ELR (cell line): Measurements from ENCODE around the gene SIK2.
"Not testable (repeated sequence)": the region's sequence is repeated elsewhere in the genome, so short reads cannot be mapped to it uniquely, and the experiment has no call there.

ENCODE experiments used
- DNase-seq: peaks from one replicate; pipeline ENCODE4 v3.0.0-alpha.2; 2015; ENCODE audit warnings: low read depth

Gene SIK2

DNA sequence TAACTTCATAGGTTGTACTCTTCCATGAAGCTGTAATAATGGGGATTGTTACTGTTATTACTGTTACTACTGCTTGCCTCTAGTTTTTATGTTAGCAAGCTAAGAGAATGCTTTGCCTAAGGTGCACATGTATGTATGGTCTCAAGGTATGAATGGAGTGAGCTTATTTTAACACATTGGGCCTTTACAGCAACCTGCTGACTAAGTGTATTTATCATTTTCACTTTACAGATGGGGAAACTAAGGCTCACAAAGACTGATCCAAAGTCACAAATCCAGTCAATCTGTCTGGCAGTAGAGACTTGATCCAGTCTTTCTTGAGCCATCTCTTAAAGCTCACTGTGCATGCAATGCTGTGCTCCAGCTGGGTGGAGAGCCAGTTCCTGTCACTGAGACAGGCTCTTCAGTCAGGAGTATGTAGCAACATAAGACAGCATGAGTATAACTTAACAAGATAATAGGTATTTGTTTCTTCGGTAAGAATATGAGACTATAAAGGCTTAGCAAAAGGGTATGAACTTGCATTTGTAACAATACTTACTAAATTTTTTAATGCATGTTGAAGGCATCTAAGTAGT is 97.4 kb downstream of the SIK2 start:
- DNase-seq, result no peak

DNA sequence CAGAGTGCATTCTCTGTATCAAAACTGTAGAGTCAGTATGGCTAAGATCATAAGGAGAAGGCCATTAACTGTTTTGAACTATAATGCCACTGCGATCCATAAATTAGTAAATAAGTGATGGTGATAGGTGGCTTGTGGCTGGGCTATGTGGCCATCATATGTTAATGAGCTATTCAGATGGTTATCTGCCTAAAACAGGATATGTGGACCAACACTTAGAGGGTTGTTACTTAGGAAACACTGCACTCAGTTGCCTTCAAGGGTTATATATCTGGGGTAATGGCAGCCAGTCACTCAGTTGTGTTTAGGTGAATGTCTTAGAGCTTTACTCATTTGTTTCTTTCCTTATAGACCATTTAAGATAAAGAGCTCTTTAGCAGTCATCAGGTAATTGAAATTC is 97.9 kb downstream of the SIK2 start:
- no peak for DNase-seq

DNA sequence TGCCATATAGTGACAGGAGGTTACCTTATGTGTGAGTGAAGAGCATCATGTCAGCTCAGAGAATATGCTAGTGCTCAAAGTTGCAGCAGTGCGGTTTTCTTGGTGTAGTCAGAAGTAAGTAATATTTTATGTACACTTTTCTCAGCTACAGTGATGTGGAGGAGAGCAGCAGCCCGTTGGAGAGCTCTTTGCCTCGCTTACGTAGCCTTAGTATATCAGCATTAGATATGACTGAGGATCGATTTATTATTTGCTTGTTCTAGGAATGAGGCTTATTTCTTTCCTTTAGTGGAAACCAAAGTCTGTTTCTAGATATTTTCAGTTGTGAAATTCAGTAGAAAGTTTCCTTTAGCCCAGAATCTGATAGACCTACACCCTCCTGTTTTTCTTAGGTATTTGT is 100.4 kb downstream of the SIK2 start:
- DNase-seq, result no peak

DNA sequence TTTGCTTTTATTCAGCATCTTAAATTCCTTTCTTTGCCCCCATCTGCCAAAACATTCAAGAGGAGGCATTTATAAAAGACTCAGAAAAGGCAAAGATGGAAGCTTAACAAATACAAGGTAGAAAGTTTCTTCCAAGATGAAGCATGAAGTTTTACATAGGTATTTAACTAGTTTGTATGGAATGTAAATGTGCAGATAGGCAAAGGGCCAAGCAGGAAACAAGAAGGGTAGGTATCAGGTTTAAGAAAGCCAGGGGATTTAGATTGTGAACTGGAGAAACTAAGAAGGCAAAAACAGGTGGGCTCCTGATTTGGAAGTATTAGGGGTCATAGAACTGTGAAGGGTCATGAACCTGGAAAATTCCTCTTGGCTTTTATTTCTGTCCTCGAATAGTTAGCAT is 101.3 kb downstream of the SIK2 start:
- DNase-seq, result no peak

DNA sequence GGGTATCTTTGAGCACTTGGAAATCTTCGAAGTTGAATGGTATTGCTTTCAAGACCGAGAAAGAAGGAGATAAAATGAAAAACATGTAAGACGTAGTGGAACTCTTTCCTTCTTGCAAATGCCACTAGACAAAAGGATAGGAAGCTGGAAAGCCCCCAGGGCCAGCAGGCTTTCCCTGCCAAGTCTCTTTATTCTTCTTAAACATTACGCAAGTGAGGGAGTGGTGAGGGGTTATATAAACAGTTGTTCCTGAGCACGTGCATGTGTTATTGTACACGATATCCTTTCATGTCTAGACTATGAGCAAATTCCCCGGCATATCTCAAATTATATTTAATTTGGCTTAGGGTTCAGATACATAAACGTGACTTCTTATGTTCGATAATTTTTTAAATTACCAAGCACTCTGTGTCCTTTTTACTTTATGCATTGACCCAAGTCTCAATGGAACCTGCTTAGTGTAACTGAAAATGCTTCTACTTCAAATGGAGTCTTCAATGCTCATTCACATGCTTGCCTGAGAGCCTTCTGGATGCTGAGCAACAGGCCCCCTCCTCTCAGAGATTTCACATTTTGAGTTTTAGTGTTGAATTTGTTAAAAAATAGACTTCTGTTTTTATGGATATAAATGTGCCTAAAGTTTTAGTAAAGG is 104.9 kb downstream of the SIK2 start:
- DNase-seq, result peak; percentile 53

DNA sequence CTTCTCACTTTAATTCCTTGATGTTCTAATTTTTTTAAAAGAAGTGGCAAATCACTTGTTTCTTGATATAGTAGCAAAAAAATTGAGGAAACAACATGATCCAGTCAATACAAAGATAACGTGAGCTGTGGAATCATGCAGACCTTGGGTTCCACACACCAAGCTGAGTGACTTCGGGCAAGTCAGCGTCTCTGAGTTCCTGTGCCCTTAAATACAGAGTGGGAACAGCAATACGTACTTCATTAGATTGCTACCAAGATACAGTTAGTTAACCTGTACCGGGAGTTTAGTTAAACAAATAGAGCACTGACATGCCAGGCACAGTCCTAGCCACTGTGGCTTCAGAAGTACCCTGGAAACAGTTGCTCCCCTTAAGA is 105.4 kb downstream of the SIK2 start:
- DNase-seq, result no peak

DNA sequence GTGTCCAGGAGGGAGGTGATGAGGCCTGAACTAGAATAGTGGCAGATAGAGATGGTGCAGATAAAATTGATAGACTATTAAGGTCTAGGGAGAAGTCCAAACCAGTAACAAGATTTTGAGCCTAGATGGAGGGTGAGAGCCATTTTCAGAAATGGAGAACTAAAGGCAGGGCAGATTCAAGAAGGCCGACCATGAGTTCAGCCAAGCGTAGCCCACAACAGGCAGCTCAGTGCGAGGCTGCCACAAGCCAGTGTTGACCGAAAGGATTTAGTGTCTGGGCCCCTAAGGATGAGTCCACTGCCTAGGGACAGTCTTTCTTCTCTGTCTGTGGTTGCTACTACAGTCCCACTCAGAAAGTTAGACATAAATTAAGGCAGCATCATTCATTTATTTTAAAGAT is 112.3 kb downstream of the SIK2 start:
- DNase-seq, result no peak

DNA sequence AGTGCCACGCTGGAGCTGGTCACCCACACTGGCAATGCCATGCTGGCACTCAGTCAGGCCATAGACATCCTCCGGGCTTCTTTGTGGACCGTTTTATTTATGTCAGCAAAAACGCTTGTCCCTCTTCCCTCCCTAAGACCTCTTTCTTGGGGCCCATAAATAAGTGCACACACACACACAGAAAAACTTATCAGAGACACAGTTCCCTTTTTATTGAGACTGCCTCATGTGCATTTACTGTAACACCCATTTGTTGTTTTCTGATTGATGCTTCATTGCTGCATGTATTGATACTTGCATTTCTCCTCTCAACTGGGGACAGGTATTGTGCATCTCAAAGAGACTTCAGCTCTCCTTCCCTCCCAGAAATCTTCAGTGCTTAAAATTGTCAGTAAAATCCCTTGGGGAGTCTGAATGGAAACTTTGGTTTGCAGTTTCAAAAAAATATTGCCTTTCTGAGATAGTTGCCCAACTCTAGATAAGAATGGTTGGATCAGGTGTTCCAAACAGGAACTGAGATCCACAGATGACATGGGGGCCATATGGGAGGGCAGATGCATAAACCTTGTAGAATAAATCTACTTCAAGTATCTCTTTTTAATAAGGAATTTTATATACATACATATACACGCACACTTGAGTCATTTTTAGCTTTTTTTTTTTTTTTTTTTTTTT is 113.0 kb downstream of the SIK2 start:
- DNase-seq, result no peak

DNA sequence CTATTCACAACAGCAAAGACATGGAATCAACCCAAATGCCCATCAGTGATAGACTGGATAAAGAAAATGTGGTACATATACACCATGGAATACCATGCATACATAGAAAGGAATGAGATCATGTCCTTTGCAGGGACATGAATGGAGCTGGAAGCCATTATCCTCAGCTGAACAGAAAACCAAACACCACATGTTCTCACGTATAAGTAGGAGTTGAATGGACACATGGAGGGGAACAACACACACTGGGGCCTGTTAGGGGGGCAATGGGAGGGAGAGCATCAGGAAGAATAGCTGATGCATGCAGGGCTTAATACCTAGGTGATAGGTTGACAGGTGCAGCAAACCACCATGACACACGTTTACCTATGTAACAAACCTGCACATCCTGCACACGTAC is 115.4 kb downstream of the SIK2 start:
- not testable (repeated sequence) for DNase-seq

DNA sequence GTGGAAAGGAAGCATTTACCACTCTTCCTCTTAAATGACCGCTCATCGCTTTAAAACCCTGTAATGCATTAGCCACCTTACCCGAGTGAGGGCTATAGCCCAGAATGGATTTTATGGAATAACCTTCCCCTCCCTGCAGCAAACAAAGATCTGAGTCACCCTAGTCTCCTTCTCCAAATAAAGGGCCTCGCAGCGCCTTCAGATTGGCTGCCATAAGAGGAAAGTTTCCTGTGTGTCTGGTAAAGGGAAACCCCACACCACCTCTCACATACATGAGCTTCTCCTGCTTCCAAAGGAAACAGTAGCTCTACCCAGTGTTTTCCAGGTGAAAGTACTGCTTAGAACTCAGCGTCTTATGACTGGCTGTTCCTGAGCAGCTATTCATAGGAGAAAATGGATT is 116.2 kb downstream of the SIK2 start:
- peak; percentile 73 for DNase-seq

DNA sequence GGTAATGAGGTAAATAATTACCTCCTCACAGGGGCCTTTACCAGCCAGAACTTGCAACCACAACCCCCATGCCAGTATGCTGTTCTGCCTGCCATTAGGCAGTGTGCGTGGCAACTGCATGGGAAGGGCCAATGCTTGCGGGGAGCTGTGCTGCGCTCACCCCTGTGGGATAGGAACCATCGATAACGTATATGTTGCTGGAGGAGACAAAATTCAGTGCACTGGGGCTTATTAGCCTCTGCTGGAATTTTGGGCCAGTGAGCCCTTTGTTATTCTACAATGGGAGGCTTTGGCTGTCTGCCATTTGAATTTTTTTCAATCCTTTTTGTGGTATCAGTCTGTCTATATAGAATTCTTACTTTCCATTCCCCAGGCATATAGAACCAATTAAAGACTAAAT is 116.6 kb downstream of the SIK2 start:
- DNase-seq, result no peak

DNA sequence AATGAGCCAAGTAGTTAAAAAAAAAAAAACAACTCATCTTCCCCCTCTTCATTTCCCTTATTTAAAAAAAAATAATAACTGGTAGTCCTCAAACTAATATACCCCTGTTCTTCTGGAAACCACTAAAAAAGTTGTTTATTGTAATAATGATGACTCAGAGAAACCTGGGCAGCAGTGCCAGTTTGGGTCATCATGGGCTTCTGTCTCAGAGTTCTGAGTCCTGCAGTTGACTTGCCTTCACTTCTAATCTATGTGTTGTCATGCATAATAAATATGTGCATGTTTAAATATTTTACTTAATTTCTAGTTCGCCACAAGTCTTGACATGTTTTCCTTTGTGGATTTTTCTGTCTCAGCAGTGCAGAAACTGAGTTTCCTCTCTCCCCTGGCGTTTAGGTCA is 117.1 kb downstream of the SIK2 start:
- peak; percentile 57 for DNase-seq

DNA sequence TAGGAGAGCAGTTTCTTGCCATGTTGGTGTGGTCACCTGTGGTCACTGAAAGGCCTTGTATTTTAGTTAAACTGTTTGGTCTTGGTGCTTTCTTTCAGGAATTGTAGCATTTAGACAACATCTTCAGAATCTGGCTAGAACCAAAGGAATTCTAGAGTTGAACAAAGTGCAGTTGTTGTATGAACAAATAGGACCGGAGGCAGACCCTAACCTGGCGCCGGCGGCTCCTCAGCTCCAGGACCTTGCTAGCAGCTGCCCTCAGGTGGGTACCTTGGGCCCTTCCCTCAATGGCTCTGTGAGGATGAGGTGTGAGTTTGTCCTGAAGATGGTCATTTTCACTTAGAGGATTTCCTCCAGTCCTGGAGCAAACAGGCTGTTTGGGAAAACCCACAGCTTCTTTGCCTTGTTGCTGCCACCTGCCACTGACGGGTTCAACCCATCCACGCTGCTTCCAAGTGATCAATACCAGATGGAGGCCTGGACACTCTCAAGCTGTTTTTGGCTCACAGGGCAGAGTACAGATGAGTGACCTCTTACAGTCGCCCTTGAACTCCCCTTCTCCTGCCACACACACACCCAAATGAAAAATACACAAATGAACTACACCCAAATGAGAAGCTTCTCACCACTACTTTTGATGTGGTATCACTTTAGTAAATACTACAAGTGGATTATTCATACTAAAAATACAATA is 118.7 kb downstream of the SIK2 start:
- DNase-seq, result no peak

DNA sequence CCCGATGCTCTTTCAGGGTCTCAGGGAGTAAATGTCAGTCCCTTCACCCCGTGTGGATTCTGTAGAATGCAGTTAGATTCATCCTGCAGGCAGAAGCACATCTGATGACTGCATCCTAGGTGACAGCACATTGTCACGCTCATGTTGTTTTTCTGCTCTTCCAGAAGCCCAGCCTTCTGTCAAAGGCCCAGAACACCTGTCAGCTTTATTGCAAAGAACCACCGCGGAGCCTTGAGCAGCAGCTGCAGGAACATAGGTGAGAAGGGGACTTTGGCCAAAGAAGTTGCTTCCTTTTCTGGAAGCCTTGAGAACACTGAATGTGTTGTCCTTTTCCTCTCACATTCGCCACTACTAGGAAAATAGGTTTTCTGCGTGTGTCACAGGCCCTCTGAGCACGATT is 120.3 kb downstream of the SIK2 start:
- no peak for DNase-seq

DNA sequence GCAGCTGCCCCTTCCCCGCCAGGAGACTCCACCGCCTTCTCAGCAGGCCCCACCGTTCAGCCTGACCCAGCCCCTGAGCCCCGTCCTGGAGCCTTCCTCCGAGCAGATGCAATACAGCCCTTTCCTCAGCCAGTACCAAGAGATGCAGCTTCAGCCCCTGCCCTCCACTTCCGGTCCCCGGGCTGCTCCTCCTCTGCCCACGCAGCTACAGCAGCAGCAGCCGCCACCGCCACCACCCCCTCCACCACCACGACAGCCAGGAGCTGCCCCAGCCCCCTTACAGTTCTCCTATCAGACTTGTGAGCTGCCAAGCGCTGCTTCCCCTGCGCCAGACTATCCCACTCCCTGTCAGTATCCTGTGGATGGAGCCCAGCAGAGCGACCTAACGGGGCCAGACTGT is 121.3 kb downstream of the SIK2 start:
- DNase-seq, result no peak

DNA sequence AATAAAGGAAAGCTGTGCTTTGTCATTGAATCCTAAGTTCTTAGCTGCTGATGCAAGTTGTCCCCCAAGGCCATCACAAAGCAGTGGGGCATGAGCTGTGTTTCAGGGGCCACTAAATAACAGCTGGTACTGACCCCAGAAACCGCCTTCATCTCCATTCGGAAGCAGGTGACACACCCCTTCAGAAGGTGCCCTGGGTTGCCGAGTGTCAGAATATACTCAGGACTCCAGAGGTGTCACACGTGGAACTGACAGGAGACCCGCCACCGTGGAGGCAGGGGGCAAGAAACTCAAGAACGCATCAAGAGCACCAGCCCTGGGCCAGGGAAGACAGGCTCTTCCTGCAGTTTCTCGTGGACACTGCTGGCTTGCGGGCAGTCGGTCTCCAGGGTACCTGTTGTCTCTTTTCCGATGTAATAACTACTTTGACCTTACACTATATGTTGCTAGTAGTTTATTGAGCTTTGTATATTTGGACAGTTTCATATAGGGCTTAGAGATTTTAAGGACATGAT is 122.4 kb downstream of the SIK2 start:
- no peak for DNase-seq

DNA sequence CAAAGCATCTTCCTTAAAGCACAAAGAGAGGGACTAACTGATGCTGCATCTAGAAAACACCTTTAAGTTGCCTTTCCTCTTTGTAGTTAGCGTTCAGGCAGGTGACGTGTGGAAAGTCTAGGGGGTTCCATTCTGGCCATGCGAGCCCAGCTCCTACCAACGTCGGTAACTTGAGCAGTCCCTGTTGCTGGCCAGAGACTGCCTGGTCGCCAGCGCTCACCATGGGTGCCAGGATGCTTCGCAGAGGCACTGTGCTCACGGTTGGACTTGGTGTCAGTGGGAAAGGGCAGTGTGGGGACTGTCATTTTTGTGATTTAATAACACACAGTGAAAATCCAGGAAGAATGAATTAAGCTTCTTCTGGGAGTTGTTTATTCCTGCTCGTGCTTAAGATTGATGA is 123.4 kb downstream of the SIK2 start:
- no peak for DNase-seq

DNA sequence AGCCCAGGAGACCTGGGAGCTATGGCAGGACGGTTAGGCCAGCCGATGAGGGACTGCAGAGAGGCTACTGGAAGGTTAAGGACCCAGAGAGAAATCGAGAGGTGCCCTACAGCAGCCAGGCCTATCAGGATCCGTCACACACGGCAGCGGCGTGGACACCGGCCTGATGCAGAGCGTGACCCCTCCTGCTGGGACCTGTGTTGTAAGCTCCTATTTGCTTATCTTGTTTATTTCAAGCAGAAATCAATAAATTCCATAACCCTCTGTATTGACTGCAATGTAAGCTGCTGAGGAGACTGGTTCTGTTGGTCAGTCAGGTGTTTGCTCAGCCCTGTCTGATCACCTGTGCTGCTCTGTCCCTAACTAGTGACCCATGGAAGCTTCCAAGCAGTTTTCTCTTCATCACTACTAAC is 124.1 kb downstream of the SIK2 start:
- no peak for DNase-seq

DNA sequence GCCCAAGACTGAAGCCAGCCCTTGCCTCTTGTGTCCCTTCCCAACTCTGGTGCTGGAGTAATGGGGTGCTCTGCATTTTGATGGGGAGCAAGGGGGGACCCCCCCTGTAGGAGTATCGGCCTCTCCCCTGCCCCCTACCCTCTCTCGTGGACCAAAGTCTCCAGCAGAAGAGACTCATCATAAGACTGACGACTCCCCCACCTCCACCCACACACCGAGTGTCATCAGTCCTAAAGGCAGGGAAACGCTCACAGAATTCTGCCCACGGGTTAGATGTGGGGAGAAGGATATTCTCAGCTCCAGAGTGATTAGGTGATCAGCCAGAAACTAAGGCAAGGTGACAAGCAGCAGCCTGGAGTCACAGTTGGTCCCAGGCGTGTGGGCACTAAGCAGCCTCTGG is 125.2 kb downstream of the SIK2 start:
- DNase-seq, result no peak

DNA sequence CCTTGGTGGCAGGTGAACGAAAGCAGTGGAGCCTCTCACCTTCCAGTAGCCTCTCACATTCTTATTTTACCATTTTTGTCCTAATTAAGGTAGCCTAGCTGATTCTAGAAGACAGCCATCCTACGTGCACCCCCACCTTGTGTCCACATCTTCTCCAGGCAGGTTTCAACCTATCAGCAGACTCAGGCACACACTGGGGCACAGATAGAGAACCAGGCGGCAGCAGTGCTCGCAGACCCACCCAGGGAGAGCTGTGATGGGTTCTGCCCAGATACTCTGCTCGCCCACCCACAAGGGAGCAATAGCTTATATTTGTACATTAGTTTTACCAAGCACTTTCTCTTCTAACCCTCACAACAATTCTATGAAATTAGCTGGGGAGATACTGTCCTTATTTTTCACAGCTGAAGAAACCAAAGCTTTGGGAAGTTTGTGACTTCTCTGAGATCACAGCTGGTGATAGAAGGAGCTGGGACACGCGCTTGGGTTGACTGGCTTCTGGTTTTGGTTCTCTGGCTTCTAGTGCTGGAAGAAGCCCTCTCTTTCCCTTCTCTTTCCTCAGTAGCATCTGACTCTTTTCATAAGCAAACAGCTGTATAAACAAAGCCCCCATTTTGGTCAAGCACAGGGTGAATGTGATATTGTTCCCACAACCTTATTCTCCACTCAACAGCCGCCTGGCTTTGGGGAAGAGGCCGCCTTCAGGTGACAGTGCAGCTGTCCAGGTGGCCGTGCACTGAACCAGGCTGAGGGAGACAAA is 127.0 kb downstream of the SIK2 start:
- DNase-seq, result no peak

DNA sequence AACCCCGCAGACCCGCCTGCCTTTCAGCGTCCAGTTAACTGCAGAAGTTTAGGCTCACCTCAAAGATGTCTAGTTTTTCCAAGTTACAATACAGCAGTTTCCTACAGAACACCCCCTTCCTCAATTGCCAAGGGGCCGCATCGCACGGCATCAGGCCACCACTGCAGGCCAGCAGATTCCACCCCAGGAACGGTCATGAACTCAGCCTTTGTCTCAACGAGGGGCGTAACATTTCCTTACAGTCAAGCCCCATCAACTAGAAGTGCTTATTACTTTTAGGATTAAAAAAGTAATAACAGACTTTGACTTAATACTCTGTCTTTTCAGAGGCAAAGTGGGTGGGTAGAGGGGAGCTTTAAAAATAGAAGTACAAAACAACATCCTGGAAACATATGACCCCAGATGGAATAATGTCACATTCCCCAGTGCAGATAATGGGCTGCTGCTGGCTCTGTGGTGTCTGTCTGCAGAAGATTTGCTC is 127.6 kb downstream of the SIK2 start:
- DNase-seq, result no peak
